ENCODE data around the gene AGBL3.

- TF ChIP-seq CTCF (IDR thresholded peaks at IDR 0.05) (no peak), POLR2A (IDR thresholded peaks at IDR 0.05) (no peak)
Observed at GRCh38 chr7:134938141-134938540, 48.2 kb upstream of the AGBL3 start.

All from suprapubic skin (tissue), 3 donors.